Stimulated activated CD4-positive, alpha-beta T cell treated with anti-CD3 and anti-CD28 coated beads, Interleukin-1b, Interleukin-23, amount 100 ng/mL, for 24 hours (primary cell): ENCODE measurements around the gene USPL1.
"Not testable (repeated sequence)": the region's sequence is repeated elsewhere in the genome, so short reads cannot be mapped to it uniquely, and the experiment has no call there.

ENCODE experiments used
- DNase-seq, 4 experiments: peaks; one replicate each; pipeline ENCODE4 v3.0.0-alpha.2; 2020; ENCODE audit warnings: low read depth in 4 of 4, low spot score in 1 of 4

USPL1 gene

DNA sequence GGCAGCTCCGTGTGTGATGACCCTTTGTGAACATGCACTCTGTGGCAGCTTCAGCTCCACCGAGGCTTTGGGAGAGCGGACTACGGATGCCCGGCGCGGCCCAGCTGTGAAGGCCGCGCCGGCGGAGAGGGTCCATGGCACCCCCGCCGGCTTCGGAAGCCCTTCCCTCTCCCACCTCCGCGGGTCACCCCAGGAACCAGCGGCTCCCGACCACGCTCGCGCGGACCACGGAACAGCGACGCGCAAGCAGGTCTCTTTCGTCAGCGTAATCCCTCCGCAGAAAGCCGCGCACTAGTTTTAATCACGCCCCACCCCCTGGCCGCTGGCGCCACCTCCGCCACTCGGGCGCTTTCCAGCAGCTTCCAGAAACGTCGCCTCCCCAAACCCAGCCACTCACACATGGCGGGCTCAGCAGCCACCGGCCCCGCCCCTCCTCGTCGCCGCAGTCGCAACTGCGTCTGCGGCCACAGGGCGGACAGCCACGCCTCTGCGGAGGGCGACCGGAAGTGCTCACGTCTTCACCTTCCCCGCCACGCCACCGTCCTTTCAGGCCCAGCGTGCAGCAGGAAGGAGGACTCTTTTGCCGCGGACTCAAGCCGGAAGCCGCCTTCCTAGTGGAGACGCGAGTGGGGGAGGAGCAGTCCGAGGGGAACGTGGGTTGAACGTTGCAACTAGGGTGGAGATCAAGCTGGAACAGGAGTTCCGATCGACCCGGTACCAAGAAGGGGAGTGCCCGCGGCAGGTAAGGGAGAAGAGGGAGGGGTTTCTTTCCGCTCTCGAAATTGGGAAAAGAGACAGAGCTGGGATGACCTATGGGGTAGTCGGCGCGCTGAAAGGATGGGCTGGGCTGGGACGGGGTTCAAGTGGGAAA, at the start of gene USPL1:
Gene USPL1, plus strand, starts transcription at position 606 of the 871 bp plus-strand sequence. CDS start 3,221 bp downstream, outside the sequence.
- DNase-seq: peak; percentile 96 to 97 (median 96)

DNA sequence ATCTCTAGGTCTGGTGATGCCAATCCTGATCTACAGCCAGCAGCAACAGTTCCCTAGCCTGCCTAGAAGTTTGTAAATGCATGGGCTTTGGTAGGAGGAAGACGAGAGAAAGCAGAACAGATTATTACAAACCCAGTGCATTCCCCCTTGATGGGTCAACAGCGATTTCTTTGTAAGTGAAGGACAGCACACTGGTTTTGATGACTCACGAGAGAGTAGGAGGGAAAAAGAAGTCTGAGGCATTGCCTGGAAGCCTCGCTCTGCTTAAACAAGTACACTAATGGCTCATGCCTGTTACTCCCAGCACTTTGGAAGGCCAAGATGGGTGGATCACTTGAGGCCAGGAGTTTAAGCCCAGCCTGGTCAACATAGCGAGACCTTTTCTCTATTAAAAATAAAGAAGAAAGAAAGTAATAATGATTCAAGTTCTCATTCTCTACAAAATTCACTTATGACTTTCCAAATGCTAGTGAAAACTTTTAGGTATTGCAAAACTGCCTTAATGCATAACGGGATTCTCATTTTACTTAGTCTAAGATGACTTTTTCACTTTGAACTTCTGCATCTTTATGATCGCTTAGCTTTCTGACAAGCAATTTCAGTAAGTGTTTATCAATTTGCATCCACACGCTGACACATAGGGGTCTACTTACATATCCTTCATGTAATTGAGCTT, 47.7 kb upstream of the USPL1 start:
- no peak for DNase-seq

DNA sequence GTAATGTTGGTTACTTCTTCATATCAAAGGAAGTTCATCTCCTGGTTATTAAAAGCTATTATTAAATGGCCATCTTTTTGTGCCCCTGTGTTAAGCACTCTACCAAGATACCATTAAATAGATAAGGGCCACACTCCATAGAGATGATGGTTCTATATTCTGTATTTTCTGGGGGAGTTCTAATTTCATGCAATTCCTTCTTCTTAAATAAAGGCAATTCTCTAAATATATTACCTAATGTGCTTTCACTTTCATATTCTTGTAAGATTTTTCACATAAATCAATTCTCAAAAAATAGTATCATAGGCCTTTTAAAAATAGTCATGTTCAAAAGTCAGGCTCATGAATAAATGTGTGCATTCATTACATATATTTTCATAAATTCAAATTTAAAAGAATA, 47.0 kb upstream of the USPL1 start:
- DNase-seq: no peak

DNA sequence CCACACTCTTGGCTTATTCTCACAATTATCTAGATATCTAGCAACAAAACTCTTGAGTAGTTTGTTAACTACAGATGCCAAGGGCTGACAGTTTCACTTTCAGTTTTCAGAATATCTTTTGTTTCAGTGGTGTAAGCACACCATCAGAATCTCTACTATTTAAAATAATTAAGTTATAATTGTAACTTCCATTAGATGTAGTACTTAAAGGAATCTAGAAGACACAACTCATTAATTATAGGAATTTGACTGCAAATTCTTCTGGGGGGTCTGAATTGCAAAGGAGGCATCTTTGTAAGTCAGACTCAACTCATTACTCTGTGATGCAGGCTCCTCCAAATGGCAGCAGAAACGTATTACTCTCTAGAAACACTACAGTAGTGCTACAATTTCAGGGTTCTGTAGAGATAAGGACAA, 44.9 kb upstream of the USPL1 start:
- no peak for DNase-seq

DNA sequence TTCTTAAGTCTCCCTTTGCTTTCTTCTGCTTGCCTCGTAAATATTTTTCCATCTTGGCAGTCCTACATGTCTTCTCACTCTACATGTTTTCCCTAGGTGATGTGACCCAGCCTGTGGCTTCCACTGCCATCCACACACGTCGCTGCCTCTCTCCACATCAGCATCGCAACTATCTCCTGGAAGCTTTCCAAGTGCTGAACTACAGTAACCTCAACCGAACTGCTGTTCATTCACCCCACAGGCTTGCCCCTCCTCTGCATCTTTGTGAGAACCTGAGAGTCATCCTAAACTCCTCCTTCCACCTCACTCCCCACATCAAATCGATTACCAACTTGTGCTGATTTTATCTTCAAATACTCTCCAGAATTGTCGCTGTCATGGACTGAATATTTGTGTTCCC, 41.2 kb upstream of the USPL1 start:
- DNase-seq: peak in 1 of 4 experiments; percentile 1

DNA sequence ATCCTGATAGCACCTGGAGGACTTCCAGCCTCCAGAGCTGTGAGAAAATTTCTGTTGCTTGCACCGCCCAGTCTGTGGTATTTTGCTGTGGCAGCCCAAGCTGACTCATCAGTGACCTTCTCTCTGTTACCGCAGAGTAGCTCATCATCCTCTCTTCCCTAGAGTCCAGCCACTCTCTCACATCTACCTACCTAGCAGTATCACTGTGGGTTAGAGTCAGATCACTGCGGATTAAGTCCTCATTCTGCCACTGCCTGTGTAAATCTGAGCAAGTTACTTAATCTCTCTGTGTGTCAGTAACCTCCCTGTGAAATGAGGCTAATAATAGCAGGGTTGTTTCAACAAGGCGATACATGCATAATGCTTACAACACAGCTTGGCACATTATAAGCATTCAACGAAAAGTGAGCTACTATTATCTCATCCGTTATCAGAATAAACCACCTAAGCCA, 40.3 kb upstream of the USPL1 start:
- no peak for DNase-seq

DNA sequence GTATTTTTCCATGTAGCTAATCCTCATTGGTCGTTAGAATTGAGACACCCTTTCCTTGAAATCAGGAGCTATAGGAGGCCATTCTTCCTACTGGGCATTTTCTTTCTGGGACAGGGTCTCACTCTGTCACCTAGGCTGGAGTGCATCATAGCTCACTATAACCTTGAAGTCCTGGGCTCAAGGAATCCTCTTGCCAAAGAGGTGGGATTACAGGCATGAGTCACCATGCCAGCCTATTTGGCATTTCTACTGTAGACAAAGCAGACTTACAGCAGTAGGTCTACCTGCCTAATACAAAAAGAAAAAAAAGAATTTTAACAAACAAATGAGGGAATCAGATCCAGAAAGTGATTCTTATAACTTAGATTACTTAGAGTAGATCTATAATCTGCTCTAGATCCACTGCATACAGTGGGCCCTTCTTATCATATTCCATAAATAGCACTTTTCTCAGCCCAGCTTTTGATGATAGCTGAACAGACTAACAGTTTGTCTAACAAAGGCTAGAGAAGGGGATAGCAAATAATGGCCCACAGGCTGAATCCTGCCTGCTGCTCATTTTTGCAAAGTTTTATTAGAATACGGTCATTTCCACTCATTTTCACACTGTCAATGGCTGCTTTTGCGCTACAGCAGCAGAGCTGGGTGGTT, 36.7 kb upstream of the USPL1 start:
- DNase-seq: no peak

DNA sequence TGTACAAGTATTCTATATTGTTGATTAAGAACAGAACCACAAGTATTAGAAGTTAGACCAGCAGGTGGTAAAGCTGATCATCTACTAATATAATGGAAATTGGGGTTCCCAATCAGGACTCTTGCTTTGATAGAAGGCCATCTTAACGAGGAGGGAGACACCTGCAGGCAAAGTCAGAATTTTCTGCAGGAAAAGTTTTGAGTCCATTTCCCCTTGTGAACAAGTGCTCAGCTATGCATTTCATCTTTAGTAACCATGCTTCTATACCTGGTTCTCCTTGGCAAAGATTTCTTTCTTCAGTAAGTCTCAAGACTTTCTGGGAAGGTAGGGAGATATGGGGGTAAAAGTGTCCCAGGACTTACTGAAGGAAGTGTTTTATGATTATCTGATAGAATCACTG, 36.1 kb upstream of the USPL1 start:
- no peak for DNase-seq

DNA sequence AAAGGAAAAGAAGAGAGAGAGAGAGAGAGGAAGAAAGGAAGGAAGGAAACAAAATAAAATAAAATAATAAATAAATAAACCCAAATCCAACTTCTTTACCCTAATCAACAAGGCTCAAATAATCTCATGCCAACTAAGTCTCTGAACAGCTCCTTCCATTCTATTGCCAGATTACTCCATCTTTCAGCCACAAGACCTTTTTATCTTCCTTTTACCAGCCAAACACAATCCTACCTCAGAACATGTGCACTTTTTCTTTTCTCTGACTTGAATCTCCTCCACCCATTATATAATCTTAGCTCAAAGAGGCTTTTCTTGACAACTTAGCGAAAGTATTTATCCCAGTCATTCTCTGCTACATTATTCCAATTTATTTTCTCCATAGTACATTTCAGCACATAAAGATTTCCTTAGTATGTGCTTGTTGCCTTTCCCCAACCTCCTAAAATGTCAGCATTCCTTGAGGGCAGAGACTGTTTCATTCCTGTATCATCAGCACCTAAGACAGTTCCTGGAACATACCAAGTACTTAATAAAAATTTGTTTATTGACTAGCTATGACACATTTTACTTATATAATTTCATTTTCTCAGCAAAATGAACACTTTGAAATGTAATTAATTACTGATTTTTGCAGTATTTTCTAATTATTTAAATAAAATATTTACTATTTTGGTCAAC, 33.5 kb upstream of the USPL1 start:
- no peak for DNase-seq

DNA sequence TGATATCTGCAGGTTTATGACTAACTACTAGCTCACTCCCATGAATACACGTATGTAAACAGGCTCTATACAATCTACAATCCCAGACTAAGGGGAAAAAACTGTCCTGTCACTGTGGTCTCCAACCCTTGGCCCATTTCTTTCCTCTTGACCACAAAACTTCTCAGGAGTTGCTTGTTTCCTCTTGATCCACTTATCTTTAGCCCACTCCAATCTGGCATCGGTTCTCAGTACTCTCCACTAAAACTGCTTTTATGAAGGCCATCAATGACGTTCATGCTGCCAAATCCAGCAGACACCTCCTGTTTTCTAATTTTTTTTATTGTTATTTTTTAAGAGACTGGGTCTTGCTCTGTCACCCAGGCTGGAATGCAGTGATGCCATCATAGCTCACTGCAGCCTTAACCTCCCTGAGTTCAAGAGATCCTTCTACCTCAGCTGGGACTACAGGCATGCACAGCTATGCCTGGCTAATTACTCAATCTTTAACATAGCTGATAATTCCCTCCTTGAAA, 31.9 kb upstream of the USPL1 start:
- DNase-seq: no peak

DNA sequence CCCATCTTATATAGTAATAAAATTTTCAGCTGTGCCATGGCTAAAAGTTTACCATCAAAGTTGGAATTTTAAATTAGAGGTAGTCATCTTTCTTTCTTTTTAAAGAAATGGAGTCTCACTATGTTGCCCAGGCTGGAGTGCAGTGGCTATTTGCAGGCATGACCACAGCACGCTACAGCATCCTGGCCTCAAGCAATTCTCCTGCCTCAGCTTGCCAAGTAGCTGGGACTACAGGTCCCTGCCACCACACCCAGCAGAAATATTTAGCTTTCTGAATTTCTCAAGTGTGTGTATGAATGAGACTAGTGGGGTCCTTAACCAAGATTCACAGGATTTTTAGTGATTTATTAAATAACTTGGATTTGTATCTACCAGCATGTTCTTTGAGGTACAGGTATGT, 30.5 kb upstream of the USPL1 start:
- DNase-seq: no peak

DNA sequence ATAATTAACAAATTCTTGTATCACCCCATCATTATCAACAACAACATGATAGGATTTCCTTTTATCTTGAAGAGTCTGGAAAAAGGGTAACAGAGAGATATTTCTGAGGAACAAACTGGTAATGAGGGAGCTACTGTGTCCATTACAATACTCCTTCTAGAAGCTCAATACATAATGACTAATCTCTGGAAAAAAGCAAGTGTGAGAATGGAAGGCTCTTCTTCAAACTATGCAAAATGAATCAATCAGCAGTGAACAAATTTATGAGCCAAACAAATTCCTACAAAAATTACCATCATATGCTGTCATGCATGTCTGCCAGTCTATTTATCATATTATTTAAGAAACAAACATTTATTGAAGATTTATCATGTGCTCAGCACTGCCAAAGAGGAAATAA, 30.0 kb upstream of the USPL1 start:
- no peak for DNase-seq

DNA sequence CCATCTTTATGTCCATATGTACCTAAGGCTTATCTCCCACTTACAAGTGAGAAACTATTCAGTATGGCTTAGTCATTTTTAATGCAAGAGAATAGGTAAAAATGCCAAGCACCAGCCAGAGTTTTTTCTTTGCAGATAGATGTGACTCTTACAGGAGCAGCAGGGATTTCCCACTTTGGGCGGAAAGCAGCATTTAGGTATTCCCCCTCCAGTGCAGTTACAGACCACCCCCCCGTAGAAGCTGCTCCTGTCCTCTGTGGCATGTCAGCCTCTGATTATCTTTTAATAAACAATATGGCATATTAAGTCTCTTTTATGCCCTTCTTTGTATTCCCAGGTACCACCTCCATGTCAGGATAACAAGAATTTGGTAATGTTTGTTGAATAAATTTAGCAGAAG, 24.7 kb upstream of the USPL1 start:
- DNase-seq: no peak

DNA sequence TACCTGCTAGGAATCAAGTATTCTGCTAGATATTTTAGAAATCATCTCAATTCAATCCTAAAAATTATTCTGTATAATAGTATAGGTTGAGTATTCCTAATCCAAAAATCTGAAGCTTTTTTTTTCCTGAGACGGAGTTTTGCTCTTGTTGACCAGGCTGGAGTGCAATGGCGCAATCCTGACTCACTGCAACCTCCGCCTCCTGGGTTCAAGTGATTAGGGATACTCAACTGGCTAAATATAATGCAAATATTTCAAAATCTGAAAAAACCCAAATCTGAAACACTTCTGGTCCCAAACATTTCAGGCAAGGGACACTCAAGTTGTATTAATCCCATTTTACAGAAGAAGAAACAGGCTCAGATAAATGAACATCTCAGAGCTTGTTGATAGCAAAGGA, 17.2 kb upstream of the USPL1 start:
- DNase-seq: no peak

DNA sequence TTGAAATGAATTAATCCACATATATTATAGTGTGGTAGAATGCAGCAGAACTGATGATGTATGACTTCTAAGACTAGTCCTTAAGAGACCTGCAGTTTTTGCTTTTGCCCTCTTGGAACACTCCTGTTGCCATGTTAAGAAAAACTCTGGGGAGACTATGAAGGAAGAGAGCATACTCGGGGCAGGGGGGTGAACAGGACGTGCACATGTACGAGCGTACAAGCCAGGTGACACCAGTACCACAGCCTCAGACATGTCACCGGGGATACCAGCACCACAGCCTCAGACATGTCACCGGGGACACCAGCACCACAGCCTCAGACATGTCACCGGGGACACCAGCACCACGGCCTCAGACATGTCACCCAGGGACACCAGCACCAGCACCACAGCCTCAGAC, 15.9 kb upstream of the USPL1 start:
- no peak for DNase-seq

DNA sequence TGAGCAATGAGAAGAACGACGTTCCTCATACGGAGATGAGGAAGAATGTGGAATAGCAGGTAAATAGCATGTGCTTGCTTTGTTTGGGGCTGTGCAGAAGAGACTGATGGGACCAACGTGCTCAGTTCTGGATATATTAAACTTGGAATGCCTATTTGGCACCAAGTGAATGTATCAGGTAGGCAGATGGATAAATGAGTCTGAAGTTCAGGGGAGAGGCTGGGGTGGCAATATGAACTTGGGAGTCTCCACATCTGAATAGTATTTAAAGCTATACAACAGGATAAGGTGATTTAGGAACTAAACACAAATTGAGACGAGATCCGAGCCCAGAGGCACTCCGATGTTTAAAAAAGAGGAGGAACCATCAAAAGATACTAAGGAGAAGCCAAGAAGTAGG, 12.7 kb upstream of the USPL1 start:
- no peak for DNase-seq

DNA sequence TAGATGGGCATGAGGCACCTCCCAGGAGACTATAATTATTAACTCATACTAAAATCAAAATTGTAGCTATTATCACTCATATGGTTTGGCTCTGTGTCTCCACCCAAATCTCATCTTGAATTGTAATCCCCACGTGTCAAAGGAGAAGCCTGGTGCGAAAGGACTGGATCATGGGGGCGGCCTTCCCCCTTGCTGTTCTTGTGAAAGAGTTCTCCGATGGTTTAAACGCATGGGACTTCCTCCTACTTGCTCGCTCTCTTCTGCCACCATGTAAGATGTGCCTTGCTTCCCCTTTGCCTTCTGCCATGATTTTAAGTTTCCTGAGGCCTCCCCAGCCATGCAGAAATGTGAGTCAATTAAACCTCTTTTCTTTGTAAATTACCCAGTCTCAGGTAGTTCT, 10.5 kb upstream of the USPL1 start:
- DNase-seq: not testable (repeated sequence)

DNA sequence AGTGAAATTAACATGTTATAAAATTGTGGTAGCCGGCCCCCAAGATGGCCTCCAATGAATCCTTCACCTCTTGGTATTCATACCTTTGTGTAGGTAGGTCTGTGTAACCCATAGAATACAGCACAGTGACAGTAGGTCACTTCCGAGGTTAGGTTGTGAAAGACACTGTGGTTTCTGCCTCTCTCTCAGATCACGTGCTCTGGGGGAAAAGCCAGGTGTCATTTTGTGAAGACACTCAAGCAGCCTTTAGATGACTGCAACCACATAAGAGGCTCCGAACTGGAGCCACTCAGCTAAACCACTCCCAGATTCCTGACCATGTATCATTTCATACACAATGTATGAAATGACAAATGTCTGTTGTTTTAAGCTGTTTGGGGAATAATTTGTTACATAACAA, 9.8 kb upstream of the USPL1 start:
- peak in 2 of 4 experiments; percentile 10 for DNase-seq

DNA sequence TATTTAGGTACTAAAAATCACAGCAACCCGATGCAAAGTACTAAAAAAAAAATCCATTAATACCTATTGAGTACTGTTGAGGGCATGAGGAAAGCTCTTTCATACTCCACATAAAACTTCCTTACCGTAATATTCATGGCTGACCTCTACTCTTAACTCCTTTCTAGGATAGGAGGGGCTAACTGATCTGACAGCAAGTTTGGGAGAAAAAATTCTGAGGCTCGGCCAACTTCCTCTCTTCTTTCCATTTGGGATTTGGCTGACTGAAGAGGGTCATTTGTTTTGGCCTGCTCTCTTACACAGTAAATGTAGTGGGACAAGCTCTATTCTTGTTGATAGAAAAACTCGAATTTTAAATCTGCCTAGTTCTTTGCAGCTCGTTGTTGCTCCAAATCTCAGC, 9.4 kb upstream of the USPL1 start:
- DNase-seq: no peak

DNA sequence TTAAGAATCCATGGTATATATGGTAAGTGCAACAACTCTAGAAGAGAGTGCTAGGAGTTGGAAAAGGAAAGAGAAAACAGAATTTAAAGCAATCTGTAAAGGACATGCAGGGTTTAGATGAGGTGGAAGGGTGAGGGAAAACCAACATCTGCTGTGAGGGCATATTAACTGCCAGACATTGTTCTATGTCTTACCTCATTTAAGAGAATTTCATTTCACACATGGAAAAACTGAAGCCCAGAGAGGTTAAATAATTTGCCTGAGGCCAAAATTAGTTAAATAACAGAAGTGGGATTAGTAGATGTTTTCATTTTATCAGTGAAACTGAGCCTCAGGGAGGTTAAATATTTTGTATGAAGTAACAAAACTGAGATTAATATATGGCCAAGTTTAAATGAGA, 7.4 kb upstream of the USPL1 start:
- no peak for DNase-seq

DNA sequence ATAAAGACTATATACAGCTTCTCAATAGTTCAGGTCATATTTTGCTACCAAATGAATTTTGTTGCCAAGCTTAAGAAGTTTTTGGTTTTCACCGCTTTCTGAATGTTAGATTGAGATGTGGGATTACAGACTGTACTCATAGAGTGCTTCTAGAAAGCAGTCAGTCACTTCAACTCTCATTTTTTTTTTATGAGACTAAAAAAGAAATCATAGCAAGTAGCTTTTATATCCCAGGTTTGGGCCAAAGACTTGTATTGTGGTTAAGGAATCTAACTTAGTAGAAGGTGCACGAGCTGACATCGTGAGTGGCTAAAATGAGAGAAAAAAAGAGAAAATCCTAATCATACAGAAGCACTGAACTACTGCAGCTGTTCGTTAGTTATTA, 2.2 kb upstream of the USPL1 start:
- no peak for DNase-seq
